HUES64 (cell line): ENCODE data around the gene PPM1H.

Experiments used
- H3K27ac ChIP-seq: 2 replicates; pipeline ENCODE4 v1.7.0; 2013; ENCODE audit warnings: low read depth, low read length, inconsistent platforms
- H3K27me3 ChIP-seq: 2 replicates; pipeline ENCODE4 v1.6.1; 2013; ENCODE audit warnings: mild to moderate bottlenecking, low read length; ENCODE audit not compliant: insufficient read depth
- H3K36me3 ChIP-seq: 2 replicates; pipeline ENCODE4 v1.6.1; 2013; ENCODE audit warnings: mild to moderate bottlenecking, low read length; ENCODE audit not compliant: insufficient read depth
- H3K4me1 ChIP-seq: 2 replicates; pipeline ENCODE4 v1.6.1; 2013; ENCODE audit warnings: mild to moderate bottlenecking, low read length, moderate library complexity; ENCODE audit not compliant: insufficient read depth
- H3K4me3 ChIP-seq: 2 replicates; pipeline ENCODE4 v1.5.1; 2013; ENCODE audit warnings: mild to moderate bottlenecking, low read length, moderate library complexity
- H3K9ac ChIP-seq: 2 replicates; pipeline ENCODE4 v1.6.1; 2013; ENCODE audit warnings: mild to moderate bottlenecking, low read depth, low read length
- H3K9me3 ChIP-seq: 2 replicates; pipeline ENCODE4 v1.6.1; 2013; ENCODE audit warnings: low read depth, low read length; ENCODE audit not compliant: insufficient read depth
- WGBS: fragments of 150-250, 120-280 bp; methylation state at CpG from one replicate; pipeline ENCODE4 v1.1.7; 2013; ENCODE audit warnings: missing lambda C conversion rate; 5-methylcytosine and 5-hydroxymethylcytosine counted together

PPM1H gene

DNA sequence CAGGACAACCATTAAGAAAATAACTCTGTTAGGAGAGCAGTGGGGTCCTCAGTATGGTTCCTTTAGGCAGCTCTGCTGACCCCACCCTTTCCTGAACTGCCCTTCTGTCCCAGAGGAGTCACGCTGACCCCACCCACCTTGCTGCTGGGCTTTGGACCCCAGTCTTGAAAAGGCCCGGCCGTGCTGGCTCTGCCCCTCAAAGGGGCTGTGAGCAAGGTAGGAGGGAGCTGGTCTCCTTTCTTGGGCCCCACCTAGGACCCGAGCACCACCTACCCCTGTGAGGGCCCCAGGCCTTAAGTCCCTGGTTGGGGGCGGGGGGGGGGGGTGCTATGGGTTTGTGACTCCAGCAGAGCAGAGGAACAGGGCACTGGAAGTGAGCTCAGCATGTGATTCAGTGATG is 297.3 kb downstream of the PPM1H start:
- peaks cover 29% of the 10 kb centered on the region for H3K4me1 ChIP-seq
- peaks cover 19% of the 10 kb centered on the region for H3K27me3 ChIP-seq
- H3K9me3 ChIP-seq: no peaks in the 10 kb centered on the region
- 49% methylated on average over 5 of the region's 5 CpGs for WGBS
- no peak overlapping the region for H3K9ac ChIP-seq
- H3K4me3 ChIP-seq: no peak overlapping the region
- no peaks in the 10 kb centered on the region for H3K36me3 ChIP-seq
- H3K27ac ChIP-seq: no peak overlapping the region

DNA sequence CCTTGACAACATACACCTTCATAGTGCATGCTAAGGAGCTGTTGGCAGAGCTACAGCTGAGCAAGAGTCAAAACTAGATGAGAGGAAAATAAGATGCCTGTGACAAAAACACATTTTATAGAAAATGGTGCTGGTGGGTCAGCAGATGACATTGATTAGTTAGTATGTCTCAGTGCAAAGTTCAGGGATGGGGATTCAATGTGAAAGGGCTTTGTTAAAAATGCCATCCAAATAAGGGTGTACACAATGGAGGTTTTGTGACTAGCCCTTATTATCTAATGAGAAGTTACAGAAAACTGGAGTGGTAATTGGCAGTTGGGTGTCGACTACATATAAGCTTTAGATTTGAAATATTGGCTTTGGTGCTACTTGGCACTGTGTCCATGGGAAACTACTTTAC is 299.3 kb downstream of the PPM1H start:
- H3K4me3 ChIP-seq: no peak overlapping the region
- no peak overlapping the region for H3K27ac ChIP-seq
- no peaks in the 10 kb centered on the region for H3K36me3 ChIP-seq
- peaks cover 31% of the 10 kb centered on the region for H3K4me1 ChIP-seq
- 100% methylated on average over 1 of the region's 1 CpG for WGBS
- no peaks in the 10 kb centered on the region for H3K9me3 ChIP-seq
- no peak overlapping the region for H3K9ac ChIP-seq
- H3K27me3 ChIP-seq: peaks cover 39% of the 10 kb centered on the region

DNA sequence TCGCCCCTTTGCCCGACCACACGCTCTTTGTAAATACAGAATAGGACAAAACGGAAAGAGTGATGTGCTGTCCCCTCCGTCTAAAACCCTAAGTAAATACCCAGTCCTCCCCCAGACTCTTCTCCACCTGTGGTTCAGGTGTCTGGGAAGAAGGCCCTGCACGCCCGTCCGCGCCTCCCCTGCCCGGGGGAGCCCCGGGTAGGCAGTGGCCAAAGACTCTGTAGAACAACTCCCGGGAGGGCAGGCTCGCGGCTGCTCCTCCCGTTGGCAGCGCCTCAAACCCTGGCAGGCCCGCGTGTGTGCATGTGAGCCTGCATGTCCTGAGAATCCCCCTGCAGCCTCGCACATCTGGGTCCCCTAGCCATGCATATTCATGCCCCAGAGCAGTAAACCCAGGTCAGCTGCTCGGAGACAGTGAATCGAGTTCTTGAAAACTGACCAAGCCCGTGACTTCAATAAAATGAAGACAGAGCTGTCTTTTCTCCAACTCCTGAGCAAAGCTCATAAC is 302.5 kb downstream of the PPM1H start:
- Histone ChIP-seq H3K36me3 (no peaks in the 10 kb centered on the region), H3K9ac (peak overlapping the region; percentile 39), H3K27me3 (peaks cover 43% of the 10 kb centered on the region), H3K27ac (no peak overlapping the region; the same call in 1 of the 2 replicates), H3K4me3 (peak overlapping the region; percentile 60), H3K9me3 (no peaks in the 10 kb centered on the region), H3K4me1 (peaks cover 48% of the 10 kb centered on the region)
- 11% methylated on average over 20 of the region's 22 CpGs for WGBS

DNA sequence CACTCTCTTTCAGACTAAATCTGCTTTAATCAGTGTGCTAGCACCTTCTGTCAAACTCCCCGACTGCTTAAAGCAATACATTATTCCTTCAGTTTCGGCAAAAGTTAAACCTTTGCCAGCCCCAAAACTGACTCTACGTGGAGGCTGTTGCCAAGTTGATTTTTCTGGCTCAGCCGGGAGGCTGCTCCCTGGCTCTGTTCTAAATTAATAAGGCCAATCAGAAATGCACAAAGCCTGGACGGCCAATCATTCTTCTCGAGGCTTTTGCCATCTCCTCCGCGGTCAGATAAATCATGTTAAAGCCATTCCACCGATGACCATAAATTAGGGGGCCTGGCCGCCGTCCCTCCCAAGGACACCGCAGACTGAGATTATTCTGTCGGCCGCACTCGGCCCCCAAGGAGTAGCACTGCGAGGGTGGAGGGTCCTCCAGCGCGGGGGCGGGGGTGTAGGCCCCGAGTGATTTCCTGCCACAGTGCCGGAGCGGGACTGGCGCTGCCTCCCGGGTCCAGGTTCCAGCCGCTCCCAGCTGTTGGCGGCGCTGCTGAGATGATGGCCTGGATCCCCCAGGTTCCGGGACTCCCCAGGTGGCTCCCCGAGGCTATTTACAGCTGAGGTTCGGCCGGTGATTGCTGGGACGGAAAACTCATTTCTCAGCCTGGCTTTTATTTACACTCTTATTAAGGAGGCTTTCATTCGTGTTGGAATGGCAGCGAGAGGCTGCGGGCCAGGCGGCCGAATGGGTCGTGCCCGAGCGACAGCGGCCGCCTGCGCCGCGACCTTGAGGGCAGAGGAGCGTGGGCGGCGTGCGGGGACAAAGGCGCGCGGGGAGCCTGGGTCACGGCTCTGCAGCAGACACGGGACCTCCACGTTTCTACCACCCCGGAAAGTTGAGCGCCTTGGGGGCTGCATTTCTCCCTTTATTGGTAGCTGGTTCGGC is 303.2 kb downstream of the PPM1H start:
- Histone ChIP-seq H3K27me3 (peaks cover 43% of the 10 kb centered on the region), H3K36me3 (no peaks in the 10 kb centered on the region), H3K9ac (peak overlapping the region; percentile 39), H3K4me3 (peak overlapping the region; percentile 60), H3K9me3 (no peaks in the 10 kb centered on the region), H3K27ac (no peak overlapping the region), H3K4me1 (peaks cover 48% of the 10 kb centered on the region)
- 8% methylated on average over 58 of the region's 58 CpGs for WGBS

DNA sequence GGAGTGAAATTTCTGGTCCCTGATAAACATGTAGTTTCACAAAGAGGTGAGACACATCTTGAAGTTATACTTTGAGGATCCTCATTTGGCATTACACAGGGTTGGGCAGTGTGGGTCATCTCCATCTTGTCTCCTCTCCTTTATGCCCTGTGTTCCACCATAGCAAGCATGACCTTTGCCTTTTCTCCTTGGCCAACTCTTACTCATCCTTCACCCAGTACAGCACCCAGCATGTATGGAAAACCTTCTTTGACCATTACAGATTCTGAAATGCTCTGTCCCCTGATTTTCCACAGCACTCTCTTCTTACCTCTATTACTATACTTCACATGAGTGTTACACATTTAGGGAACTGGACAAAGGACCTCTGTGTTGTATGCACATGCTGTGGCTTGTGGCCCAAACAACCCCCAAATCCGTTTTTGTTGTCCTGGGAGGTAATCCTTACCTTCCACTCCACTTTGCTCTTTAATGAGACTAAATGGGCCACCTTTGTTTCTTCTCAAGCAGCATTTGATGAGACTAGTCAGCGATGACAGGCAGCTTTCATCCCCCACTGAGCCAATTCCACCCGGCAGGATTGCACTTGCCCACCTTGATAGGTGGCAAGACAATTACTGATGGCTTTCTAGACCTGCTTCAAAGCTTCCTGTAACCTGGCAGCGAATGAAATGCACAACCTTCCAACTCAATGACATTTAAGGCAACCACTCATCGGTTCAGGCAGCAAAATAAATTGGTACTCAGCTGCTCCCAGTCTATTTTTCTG is 304.8 kb downstream of the PPM1H start:
- Histone ChIP-seq H3K9me3 (no peaks in the 10 kb centered on the region), H3K27me3 (peaks cover 39% of the 10 kb centered on the region)
- 32% methylated on average over 5 of the region's 5 CpGs for WGBS

DNA sequence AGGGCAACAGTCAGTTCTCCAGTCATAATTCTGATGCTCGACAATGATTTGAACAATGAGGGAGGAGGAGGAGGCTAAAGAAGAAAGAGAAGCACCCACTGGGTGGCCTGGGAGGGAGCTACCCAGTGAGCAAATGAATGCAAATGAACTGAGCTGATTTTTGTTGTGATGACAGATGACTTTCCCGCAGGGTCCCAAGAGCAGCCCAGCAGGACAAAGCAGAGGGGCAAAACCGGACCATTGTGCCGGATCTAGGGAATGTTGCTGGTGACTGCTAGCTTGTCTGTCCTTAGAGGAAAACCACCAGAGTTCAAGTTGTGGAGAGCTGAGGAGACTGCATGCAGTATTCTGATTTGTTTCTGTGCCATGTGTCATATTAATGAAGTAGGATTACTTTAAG is 305.5 kb downstream of the PPM1H start:
- WGBS: 2% methylated on average over 4 of the region's 4 CpGs

More for the DNA sequence above, 304.8 kb downstream of the PPM1H start:
- no peak overlapping the region for H3K9ac ChIP-seq
- H3K36me3 ChIP-seq: no peaks in the 10 kb centered on the region
- H3K27ac ChIP-seq: peak overlapping the region; percentile 20; the same call in 1 of the 2 replicates
- peaks cover 44% of the 10 kb centered on the region for H3K4me1 ChIP-seq
- no peak overlapping the region for H3K4me3 ChIP-seq

DNA sequence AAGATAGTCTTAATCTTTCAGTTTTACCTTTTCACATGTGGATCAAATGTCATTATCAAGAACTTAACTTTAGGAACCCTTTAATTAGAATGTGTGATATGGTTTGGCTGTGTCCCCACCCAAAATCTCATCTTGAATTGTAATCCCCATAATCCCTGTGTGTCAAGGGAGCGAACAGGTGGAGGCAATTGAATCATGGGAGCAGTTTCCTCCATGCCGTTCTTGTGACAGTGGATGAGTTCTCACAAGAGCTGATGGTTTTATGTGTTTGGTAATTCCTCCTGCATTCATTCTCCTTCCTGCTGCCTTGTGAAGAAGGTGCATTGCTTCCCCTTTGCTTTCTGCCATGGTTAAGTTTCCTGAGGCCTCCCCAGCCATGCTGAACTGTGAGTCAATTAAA is 307.8 kb downstream of the PPM1H start:
- Histone ChIP-seq H3K4me1 (peaks cover 36% of the 10 kb centered on the region), H3K27ac (no peak overlapping the region), H3K36me3 (no peaks in the 10 kb centered on the region), H3K4me3 (no peak overlapping the region), H3K9ac (no peak overlapping the region), H3K27me3 (peaks cover 20% of the 10 kb centered on the region), H3K9me3 (no peaks in the 10 kb centered on the region)
- whole genome bisulfite sequencing: 92% methylated on average over 2 of the region's 2 CpGs

More for the DNA sequence above, 305.5 kb downstream of the PPM1H start:
- Histone ChIP-seq H3K27me3 (peaks cover 39% of the 10 kb centered on the region), H3K9me3 (no peaks in the 10 kb centered on the region), H3K36me3 (no peaks in the 10 kb centered on the region), H3K4me3 (peak overlapping the region; percentile 3; the same call in 1 of the 2 replicates), H3K27ac (peak overlapping the region; percentile 20; the same call in 1 of the 2 replicates), H3K4me1 (peaks cover 41% of the 10 kb centered on the region), H3K9ac (no peak overlapping the region)

DNA sequence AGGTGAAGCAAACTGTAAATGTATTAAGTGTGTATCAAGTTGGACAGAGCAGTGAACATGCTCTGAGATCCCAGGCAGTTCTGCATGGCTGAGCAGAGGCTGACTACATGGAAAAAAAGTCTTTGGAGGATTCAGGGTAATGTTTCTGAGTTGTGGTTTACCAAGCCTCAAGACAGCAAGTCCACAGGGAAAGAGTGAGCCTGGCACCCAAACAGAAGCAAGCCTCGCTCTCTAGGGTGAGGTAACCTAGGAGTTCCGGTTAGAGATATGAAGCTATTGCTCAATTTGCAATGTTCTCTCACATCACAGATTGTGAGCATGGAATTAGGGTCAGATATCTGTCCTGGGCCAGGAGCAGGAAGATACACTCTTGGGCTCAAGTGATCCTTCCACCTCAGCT is 309.7 kb downstream of the PPM1H start:
- Histone ChIP-seq H3K27me3 (peaks cover under 1% of the 10 kb centered on the region; the same call in 1 of the 2 replicates), H3K9me3 (no peaks in the 10 kb centered on the region), H3K36me3 (no peaks in the 10 kb centered on the region), H3K27ac (no peak overlapping the region), H3K4me1 (peaks cover 43% of the 10 kb centered on the region), H3K9ac (no peak overlapping the region), H3K4me3 (no peak overlapping the region)
- 97% methylated on average over 2 of the region's 2 CpGs for WGBS

DNA sequence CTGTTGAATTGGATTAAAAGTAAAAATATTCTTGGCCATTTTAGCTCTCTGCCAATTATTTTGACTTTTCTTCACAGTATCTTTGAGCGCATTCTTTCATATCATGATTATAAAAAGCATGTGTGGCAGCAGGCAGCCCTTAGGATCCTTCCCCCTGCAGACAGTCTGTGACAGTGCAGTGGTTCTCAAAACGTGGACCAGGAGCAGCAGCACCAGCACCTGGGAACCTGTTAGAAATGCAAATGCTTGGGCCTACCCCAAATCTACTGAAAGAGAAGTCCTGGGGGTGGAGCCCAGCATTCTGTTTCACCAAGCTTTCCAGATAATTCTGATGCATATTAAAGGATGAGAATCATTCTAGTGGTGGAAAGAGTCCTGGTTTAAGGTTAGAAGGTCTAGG is 312.8 kb downstream of the PPM1H start:
- WGBS: 50% methylated on average over 2 of the region's 2 CpGs
- Histone ChIP-seq H3K9me3 (no peaks in the 10 kb centered on the region), H3K36me3 (no peaks in the 10 kb centered on the region), H3K4me3 (no peak overlapping the region), H3K27me3 (no peaks in the 10 kb centered on the region), H3K9ac (no peak overlapping the region), H3K27ac (no peak overlapping the region), H3K4me1 (peaks cover 30% of the 10 kb centered on the region)

DNA sequence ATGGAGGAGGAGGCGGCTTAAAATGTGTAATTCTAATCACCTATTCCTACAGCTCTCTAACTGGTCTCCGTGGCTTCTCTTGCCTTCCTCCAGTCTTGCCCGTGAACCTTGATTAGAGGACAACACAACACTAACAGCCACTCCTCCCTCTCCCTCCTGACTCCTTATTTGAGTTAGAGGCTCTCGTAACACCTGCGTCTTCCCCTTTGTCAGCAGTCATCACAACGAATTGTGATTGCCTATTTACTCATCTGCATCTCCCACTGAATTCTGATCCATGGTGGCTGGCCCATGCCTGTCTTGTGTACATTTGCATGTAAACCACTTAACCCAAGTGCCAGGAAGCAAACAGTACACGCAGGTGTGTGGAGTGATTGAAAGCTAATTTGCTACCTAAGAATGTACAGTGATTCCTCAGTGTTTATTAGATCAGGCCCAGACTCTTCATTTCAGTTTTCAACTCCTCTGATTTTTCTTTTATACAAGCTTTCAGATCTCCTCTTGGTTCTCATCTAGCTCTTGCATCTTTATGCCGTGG is 313.8 kb downstream of the PPM1H start:
- H3K9ac ChIP-seq: no peak overlapping the region
- peaks cover 30% of the 10 kb centered on the region for H3K4me1 ChIP-seq
- H3K9me3 ChIP-seq: no peaks in the 10 kb centered on the region
- whole genome bisulfite sequencing: 75% methylated on average over 8 of the region's 8 CpGs
- H3K4me3 ChIP-seq: no peak overlapping the region
- no peaks in the 10 kb centered on the region for H3K27me3 ChIP-seq
- 0 out of 2 replicates have a peak, but pooled peaks cover 5% of the 10 kb centered on the region for H3K36me3 ChIP-seq
- H3K27ac ChIP-seq: no peak overlapping the region
